Ovary (tissue), 3 donors: ENCODE results near the gene KRT28.

Experiments used
- CTCF ChIP-seq, 3 donors: fragments of 450-650 bp in 2 of 3; fragments of 200-600 bp in 1 of 3; IDR thresholded peaks; one replicate each; pipeline versions ENCODE4 v1.5.1 to v1.8.0; 2016 to 2022; ENCODE audit warnings: antibody characterized with exemption in 3 of 3, mild to moderate bottlenecking in 1 of 3
- POLR2A ChIP-seq: fragments of 450-650 bp; IDR thresholded peaks from one replicate; pipeline ENCODE4 v1.6.1; 2017; ENCODE audit warnings: antibody characterized with exemption, mild to moderate bottlenecking, moderate library complexity
- donor health status: DM: no; HTN: no; CAD: no.

GRCh38 chr17:40772101-40772500 lies 27.7 kb downstream of the KRT28 start, which contains the start of gene KRT26:
- TF ChIP-seq CTCF (IDR thresholded peaks at IDR 0.05), result no peak
- no peak for TF ChIP-seq POLR2A
